ENCODE results near the gene SEL1L3.
A peak's percentile ranks its signal among the peaks of the same experiment; 100 is the strongest.

SEL1L3 gene

DNA sequence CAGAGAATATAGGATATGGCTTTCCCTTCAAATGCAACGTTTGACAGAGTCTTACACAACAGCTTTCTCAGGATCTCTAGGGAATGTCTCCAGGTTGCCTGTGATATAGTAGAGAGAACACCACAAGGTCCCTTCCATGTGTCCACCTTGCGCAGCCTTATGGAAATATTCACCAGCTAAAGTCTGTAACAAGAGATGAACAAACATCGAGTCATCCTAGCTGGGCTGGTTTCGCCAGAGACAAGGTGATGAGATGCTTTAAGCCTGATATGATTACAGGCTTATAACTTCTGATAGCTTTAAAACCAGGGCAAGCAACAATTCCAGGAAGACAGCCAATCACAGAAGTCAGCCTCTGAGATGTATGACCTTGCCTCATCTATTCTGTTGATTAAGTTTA is 83.8 kb downstream of the SEL1L3 start:
- no peak overlapping the region for H3K4me3 ChIP-seq (ENCODE audit: control insufficient read depth, low read depth, low read length)
- peak; percentile 49 for DNase-seq (ENCODE audit: low read depth)
- TF ChIP-seq, protein P1, sequence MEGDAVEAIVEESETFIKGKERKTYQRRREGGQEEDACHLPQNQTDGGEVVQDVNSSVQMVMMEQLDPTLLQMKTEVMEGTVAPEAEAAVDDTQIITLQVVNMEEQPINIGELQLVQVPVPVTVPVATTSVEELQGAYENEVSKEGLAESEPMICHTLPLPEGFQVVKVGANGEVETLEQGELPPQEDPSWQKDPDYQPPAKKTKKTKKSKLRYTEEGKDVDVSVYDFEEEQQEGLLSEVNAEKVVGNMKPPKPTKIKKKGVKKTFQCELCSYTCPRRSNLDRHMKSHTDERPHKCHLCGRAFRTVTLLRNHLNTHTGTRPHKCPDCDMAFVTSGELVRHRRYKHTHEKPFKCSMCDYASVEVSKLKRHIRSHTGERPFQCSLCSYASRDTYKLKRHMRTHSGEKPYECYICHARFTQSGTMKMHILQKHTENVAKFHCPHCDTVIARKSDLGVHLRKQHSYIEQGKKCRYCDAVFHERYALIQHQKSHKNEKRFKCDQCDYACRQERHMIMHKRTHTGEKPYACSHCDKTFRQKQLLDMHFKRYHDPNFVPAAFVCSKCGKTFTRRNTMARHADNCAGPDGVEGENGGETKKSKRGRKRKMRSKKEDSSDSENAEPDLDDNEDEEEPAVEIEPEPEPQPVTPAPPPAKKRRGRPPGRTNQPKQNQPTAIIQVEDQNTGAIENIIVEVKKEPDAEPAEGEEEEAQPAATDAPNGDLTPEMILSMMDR (conservative IDR thresholded peaks at IDR 0.05; ENCODE audit: control insufficient read depth, insufficient read depth, low read depth, low read length) = no peak

DNA sequence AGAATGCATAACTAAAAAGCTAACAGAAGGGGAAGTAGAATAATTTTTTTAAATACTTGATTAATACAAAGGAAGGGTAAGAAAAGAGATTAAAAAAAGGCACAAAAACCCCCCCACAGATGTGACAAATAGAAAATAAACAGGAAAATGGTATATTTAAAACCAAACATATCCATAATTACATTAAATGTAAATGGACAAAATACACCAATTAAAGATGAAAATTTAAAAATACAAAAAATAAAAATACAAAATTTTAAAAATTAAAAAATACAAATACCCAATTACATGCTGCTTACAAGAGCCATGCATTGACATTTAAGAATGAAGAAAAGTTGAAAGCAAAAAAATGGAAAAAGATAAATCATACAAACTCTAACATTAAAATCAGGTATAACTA is 86.0 kb downstream of the SEL1L3 start:
- no peak for DNase-seq (ENCODE audit: low read depth)
- H3K4me3 ChIP-seq (ENCODE audit: control insufficient read depth, low read depth, low read length) = no peak overlapping the region
- TF ChIP-seq, protein P1 (conservative IDR thresholded peaks at IDR 0.05; ENCODE audit: control insufficient read depth, insufficient read depth, low read depth, low read length) = no peak

DNA sequence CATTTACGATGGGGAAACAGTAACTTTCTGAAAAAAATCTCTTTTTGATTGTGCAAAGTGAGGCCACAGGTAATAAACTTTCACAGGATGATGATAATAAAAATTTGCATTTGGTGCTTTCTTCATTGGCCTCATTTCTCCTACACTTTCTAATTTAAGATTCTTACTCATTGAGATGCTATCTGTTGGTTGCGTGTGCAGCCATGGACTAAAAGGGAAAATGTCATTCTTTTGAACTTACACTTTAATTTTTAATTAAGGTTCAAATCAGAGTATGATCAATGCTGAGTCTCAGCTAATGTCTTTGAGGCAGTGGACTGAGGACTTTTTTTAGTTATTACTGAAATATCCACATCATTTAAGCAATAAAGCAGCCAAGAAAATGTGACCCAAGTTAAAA is 87.6 kb downstream of the SEL1L3 start:
- TF ChIP-seq, protein P1 (conservative IDR thresholded peaks at IDR 0.05; ENCODE audit: control insufficient read depth, insufficient read depth, low read depth, low read length) = no peak
- DNase-seq (ENCODE audit: low read depth) = no peak
- no peak overlapping the region for H3K4me3 ChIP-seq (ENCODE audit: control insufficient read depth, low read depth, low read length)

DNA sequence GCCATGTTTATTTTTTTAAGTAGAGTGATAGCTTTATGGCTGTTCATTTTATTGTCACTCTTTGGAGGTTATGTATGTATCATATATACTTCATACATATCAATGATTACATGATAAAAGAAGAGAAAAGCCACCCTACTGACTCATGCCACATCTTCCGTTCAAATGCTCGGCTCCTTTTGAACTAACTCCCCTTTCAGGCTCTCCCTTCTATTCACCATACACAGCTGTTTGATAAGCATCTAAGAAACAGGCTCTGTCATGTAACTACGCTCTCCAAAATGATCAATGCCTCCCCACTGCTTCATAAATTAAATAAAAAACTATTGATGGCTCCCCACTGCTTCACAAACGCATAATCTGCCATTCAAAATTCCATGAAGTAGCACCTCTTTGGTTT is 89.4 kb downstream of the SEL1L3 start:
- no peak for DNase-seq (ENCODE audit: low read depth)
- H3K4me3 ChIP-seq (ENCODE audit: control insufficient read depth, low read depth, low read length) = no peak overlapping the region
- TF ChIP-seq, protein P1 (conservative IDR thresholded peaks at IDR 0.05; ENCODE audit: control insufficient read depth, insufficient read depth, low read depth, low read length) = no peak

DNA sequence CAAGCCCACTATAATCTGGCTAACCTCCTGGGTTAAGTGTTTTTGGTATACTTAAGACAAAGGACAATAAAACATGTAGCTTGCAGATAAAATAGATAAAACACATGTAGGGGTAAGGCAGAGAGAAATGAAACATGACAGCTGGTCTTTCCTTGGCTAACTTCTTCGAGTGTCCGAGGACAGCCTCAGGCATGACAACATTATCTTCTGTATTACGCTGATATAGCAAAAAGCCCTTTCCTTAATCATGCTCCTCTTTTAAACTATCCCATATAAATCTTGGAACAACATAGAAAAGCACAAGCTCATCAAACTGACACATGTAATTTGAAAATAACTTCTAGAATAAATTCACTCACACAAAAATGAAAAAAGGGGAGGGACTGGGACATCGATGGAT is 91.1 kb downstream of the SEL1L3 start:
- no peak for DNase-seq (ENCODE audit: low read depth)
- TF ChIP-seq, protein P1 (conservative IDR thresholded peaks at IDR 0.05; ENCODE audit: control insufficient read depth, insufficient read depth, low read depth, low read length) = no peak
- no peak overlapping the region for H3K4me3 ChIP-seq (ENCODE audit: control insufficient read depth, low read depth, low read length)

DNA sequence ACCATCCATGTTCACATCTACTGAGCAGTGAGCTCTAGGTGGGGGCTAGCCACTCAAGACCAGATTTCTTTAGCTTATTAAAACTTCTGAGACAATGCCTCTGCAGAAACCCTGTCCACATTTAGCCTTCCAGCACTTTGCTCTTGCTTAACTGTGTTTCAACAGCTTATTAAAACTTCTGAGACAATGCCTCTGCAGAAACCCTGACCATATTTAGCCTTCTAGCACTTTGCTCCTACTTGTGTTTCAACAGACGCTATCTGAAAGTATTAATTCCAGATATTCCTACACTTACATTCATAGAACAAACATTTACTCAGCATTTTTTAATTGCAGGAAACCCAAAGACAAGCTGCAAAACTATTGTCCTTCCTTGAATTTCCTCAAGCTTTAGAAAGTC is 91.9 kb downstream of the SEL1L3 start:
- TF ChIP-seq, protein P1 (conservative IDR thresholded peaks at IDR 0.05; ENCODE audit: control insufficient read depth, insufficient read depth, low read depth, low read length) = no peak
- no peak overlapping the region for H3K4me3 ChIP-seq (ENCODE audit: control insufficient read depth, low read depth, low read length)

DNA sequence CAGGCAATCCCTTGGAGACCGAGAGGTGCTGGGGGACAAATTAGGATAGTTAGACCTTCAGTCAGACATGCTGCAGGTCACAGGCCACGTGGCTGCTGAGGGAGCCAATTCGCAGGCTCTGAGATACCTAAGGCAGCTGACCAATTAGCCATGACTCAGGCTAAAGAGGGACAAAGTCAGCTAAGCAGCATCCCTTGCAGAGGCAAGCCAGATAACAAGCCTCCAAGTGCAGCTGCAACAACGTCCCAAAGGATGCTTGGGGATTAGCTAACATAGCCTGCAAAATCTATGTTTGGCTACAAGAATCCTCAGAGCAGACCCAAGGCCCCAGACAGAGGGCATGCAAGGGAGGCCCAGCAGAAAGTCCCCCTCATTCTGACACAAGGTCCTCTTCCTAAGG is 93.5 kb downstream of the SEL1L3 start:
- H3K4me3 ChIP-seq (ENCODE audit: control insufficient read depth, low read depth, low read length) = no peak overlapping the region
- TF ChIP-seq, protein P1 (conservative IDR thresholded peaks at IDR 0.05; ENCODE audit: control insufficient read depth, insufficient read depth, low read depth, low read length) = no peak
- peak; percentile 40 for DNase-seq (ENCODE audit: low read depth)

More for the DNA sequence above, 91.9 kb downstream of the SEL1L3 start:
- no peak for DNase-seq (ENCODE audit: low read depth)

All from fibroblast of mammary gland (primary cell).